ENCODE data around the gene COL5A3.
"Not testable (repeated sequence)": the region's sequence is repeated elsewhere in the genome, so short reads cannot be mapped to it uniquely, and the experiment has no call there.

The COL5A3 gene

DNA sequence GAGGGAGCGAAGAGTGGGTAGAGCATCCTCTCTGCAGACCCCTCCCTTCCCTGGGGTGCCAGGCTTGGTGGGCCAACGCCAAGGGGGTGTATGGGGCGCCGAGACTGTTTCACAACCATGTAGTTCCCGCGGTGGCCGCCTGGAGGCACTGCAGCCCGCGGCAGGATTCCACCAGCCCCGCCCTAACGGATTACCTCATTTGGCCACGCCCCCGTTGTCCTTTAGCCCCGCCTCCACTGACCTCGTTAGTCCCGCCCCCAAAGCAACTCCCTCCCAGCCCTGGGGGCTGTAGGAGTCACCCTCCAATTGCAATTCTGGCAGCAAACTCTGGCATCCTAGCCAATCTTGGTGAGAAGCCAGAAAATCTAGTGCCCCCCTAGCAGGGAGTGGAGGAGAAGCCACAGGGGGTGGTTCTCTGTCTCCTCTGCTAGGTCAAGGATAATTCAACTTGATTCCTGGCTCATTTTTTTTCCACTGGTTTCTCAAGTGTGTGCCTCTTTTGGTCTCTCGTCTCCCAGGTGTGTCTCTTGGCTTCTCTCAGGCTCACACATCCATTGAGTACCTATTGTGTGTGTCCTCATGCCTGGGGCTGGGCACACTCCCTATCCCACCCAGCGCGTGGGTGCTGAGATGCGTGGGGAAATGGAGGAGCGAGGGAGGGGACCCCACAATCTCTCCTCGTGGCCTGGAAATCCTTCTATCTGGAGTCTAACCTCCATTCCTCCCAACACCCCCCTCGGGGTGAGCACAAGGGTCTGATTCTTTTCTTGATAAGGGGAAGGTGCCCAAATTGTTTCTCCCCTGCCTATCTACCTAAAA is 76.0 kb downstream of the COL5A3 start:
- peak; percentile 71 for DNase-seq

- DNase-seq: no peak
Measured at GRCh38 chr19:9932835-9933234, 77.5 kb downstream of the COL5A3 start.

- no peak for DNase-seq
Measured at GRCh38 chr19:9931629-9932028, 78.7 kb downstream of the COL5A3 start.

DNA sequence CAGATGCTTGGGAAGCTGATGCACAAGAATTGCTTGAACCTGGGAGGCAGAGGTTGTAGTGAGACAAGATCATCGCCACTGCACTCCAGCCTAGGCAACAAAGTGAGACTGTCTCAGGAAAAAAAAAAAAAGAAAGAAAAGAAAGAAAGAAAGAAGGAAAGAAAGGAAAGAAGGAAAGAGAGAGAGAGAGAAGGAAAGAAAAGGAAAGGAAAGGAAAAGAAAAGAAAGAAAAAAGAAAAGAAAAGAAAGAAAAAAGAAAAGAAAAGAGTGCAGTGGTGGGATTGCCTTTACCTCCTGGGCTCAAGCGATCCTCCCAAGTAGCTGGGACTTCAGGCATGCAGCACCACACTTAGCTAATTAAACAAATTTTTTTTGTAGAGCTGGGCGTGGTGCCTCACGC is 86.9 kb downstream of the COL5A3 start:
- DNase-seq: no peak

- DNase-seq: not testable (repeated sequence)
Measured at GRCh38 chr19:9922782-9923379, 87.4 kb downstream of the COL5A3 start.

- DNase-seq: no peak
Measured at GRCh38 chr19:9917321-9917720, 93.0 kb downstream of the COL5A3 start.

- no peak for DNase-seq
Measured at GRCh38 chr19:9916719-9917118, 93.6 kb downstream of the COL5A3 start.

DNA sequence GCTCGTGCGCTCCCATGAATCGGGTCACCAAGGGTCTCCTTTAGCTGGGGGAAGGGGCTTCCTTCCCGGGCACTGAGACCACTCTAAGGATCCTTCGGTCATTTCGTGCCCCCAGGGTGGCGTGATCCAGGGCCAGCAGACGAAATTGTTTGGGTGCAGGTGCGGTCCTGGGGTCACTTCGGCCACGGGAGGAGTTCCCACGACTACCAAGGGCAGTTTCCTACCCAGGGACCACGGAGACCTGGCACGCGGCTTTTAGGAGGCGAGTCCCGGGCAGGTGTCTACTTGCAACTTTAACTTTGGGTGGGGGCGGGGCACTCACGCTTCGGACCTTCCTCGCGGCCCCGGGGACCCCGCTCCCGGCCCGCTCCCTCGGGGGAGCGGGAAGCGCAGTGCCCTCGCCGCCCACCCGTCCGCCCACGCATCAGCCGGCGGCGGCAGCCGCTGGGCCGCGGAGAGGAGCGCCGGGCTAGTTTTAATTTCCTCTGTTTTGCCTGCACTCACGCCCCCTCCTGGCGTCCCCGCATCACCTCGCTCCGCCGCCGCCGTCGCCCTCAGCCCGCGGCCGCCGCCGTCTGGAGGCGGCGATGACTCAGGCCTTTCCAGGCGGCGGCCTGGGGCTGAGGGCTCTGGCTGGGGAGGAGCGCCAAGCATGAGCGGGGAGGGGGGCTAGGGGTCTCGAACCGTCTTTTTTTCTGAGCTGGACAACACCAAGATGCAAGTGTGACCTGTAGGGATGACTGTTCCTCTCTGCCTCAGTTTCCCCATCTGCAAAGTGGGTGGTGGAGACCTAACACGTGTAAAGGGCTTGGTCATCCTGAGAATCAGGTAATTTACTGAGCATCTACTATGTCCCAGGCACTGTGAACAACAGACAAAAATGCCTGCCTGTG is 95.7 kb downstream of the COL5A3 start:
- peak; percentile 78 for DNase-seq

DNA sequence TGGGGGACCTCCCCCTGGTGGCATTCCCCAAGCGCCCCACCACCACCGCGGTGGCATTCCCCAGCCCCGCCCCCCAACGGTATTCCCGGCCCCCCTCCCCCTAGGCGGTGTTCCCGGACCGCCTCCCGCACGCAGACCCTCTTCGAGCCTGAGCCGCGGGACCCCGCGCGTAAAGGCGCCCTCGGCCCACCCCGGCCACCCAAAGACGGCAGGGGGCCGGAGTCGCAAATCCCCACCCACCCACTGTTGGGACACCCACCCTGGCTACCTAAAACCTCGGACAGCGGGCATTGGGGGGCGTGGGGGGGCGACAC is 96.3 kb downstream of the COL5A3 start:
- no peak for DNase-seq

- DNase-seq: no peak
Measured at GRCh38 chr19:9913237-9914000, 96.9 kb downstream of the COL5A3 start.

DNA sequence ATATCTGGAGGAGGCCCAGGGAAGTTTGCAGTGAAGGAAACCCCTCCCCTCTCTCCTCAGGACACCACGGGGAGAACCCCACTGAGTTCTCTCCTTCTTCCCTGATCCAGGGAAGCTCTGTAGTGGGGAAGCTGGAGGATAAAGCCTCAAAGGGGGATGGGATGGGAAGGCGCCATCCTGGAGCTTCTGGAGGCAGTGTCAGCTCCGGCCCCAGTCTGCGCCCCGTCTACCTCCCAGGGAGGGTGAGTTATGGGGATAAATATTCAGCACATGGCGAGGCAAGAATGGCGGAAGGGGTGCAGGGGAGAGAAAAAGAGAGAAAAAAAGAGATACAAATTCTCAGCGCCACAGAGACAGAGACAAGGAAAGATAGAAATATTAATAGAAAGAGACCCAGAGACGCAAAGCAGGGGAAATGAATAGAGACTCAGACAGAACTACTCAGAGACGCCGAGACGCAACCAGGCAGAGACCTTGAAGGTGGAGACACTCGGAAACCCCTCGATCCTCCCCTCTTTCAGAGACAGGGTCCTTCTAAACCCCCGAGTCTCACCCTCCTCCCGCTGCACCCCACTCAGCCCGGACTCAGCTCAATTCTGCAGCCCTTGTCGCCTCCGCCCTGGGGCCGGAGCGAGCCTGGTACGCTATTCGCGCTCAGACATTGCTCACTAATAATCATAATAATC is 97.6 kb downstream of the COL5A3 start:
- no peak for DNase-seq

GRCh38 chr19:9911524-9912185 is 98.6 kb downstream of the COL5A3 start:
- no peak for DNase-seq

GRCh38 chr19:9910625-9911024 is 99.7 kb downstream of the COL5A3 start:
- DNase-seq: no peak

Measured in activated CD4-positive, alpha-beta T cell treated with anti-CD3 and anti-CD28 coated beads for 1 hour (primary cell).